NCI-H69 (cell line): ENCODE measurements around the gene C19orf33.

ENCODE experiments used
- DNase-seq: peaks from one replicate; lab custom pipeline; 2025; lab: John Stamatoyannopoulos, UW

Gene C19orf33

DNA sequence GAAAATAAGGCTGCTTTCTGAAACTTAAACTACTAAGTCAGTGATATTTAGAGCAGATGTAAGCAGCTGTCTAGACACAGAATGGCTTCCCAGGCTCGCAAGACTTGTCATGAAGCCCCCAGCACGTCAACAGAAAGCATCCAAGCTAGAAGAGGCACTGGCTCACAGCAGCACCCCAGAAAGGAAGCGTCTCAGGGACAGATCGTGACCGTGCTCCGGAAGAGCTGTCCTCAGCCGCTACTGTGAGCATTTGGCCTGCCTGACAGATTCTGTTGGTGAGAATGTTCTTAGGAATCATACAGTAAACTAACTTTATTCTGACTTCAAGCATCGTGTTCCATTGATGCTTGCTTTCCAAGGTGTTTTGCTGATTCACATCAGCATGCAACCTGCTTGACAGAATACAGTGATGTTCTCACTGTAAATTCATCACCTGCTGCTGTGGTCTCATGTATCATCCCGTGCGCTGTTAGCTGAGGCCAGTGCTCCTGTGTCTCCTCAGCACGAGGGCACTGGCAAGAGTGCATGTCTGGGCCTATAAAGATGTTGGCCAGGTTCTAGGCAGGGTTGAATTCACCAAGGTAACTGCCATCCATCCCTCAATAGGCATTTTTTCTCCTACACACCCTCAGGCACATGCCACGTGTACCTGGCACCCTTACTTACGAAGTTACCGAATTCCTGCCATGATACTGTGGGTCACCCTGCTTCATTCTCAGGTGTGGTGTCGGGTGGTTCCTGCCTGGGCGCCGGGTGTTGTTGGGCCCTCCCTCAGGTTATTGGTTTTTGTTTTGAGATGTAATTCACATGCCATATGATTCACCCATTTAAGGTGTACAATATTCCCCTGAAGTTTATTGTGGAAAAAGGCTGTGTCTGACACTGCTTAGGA is 23.8 kb upstream of the C19orf33 start:
- DNase-seq = no peak

DNA sequence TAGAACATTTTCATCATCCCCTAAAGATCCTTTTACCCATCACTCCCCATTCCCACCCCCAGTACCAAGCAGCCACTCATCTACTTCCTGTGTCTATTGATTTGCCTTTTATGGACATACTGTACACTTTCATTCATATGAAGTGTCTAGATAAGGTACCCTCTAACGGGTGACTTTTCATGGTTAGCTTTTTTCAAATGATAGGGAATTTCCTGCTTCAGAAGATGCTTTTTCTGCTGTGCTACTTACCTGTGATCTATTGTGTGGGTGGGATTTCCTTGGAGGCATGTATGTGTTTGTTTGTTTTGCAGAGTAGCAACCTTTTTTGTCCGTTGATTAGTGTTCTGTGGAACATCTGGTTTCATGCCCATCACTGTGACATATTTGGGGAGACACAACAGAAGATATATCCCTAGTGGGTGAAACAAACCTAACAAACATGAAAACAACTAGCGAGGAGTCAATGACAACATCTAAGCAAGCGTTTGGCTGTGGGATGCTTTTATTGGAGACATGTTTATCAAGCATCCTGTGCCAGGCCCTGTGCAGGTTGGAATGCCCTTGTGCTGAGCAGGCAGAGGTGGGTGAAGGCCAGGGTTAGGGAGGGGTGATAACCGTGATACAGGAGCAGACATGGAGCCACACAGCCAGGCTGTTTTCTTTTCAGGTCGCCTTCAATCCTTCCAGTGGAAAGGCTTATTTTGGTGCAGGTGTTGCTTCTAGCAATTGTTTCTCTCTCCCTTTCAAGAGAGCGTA is 22.1 kb upstream of the C19orf33 start:
- no peak for DNase-seq

DNA sequence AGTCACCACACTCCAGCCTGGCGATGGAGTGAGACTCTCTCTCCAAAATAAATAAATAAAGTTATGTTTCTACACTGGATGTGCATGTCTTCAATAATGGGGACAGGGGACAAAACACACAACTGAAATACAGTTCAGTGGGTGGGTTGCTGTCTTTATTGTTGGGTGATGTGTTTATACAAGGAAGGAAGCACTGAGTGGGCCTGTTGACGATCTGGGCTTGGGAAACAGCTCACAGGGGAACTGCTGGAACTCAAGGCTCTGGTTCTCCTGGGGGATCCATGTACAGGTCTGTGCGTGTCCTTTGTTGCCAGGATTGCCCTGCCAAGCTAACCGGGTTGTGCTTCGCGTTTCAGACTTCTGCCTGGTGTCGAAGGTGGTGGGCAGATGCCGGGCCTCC is 20.8 kb upstream of the C19orf33 start:
- no peak for DNase-seq

GRCh38 chr19:38284422-38284821 is 19.6 kb upstream of the C19orf33 start:
- DNase-seq = no peak

DNA sequence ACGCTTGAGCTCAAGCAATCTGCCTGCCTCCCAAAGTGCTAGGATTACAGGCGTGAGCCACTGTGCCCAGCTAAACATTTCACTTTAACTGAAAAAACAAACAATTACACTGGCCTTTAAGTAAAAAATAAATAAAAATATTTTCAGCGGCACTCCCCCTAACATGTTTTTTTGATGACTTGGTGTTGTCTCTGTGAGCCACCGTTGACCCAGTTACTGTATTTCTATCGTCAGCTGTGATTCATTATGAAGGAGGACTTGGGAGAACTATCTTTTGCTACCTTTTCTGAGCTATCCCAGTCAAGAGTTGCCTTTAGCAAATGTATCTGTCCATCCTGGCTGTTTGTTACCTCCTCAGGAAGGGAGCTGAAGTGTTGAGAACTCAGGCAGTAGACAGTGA is 18.5 kb upstream of the C19orf33 start:
- no peak for DNase-seq

DNA sequence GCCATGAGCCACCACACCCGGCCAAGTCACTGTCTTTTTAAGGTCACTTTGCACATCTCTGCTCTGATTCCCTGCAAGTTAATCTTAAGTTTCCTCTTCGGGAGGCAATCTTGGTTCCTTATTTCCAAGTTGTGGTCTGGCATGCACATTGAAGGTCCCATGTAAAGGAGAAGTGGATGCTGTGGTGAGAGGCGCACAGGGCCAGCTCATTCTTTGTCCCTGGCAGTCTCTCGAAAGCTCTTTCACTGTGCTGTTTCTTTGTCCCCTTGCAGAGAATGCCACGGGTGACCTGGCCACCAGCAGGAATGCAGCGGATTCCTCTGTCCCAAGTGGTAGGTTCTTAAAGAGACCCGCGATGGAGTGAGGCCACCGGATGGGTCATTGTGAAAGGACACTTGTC is 16.4 kb upstream of the C19orf33 start:
- DNase-seq = no peak

- DNase-seq = no peak
Observed at GRCh38 chr19:38288123-38288855, 15.8 kb upstream of the C19orf33 start.

DNA sequence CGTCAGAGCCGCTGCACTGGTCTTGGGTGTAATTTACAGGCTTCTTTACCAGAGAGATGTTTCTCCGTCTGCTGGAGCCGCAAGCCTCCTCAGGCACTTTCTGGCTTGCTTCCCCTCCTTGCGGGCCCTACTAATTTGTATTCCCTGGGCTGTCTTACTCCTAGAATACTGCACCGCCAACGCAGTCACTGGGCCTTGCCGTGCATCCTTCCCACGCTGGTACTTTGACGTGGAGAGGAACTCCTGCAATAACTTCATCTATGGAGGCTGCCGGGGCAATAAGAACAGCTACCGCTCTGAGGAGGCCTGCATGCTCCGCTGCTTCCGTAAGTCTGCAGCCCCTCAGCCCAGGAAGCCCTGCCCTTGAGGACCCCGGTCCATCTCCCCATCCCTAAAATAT is 14.1 kb upstream of the C19orf33 start:
- no peak for DNase-seq

- DNase-seq = no peak
Observed at GRCh38 chr19:38290631-38291147, 13.4 kb upstream of the C19orf33 start.

- no peak for DNase-seq
Observed at GRCh38 chr19:38291855-38292254, 12.2 kb upstream of the C19orf33 start.

DNA sequence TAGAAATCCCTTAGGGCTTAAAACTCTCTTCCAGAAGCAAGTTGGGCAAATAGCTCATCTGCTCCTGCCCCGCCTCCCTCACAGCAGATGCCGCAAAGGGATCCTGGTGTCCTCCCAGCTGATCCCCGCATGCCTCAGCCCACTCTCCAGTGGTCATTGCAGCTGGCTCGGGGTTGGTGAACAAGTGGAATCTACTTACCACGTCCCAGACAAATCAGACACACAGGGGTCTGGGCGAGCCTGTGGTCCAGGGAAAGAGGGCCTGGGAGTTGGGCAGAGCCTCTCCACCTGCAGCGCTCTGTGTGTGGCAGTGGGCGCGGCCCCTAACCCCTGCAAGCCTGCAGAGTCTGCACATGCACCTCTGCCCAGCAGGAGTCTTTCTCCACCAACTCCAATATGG is 10.8 kb upstream of the C19orf33 start:
- DNase-seq = no peak

- no peak for DNase-seq
Observed at GRCh38 chr19:38294090-38294489, 10.0 kb upstream of the C19orf33 start.

- DNase-seq = peak; percentile 52
Observed at GRCh38 chr19:38298821-38299680, 5.0 kb upstream of the C19orf33 start.

GRCh38 chr19:38304352-38304865 is 358 bp downstream of the C19orf33 start:
- DNase-seq = no peak

GRCh38 chr19:38304866-38305429 is 897 bp downstream of the C19orf33 start:
- DNase-seq = peak; percentile 97

- DNase-seq = no peak
Observed at GRCh38 chr19:38306236-38306635, 2.2 kb downstream of the C19orf33 start.

DNA sequence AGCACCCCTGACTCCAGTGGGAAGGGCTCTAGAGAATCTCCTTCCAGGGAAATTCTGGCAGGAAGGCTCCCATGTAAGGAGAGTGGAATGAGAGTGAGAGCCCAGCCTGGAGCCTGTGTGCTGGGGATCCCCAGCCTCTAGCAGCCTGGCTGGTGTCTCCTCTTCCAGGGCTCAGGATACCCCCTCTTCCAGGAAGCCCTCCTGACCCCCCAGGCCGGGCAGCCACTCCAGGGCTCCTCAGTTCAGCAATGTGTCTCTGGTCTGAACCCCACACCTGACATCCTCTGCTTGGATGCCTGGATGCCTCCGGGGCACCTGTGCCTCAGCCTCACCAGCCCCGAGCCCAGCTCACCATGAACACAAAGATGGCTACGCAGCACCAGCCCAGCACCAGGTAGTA is 3.0 kb downstream of the C19orf33 start:
- DNase-seq = no peak

GRCh38 chr19:38307597-38307996 is 3.5 kb downstream of the C19orf33 start:
- no peak for DNase-seq

DNA sequence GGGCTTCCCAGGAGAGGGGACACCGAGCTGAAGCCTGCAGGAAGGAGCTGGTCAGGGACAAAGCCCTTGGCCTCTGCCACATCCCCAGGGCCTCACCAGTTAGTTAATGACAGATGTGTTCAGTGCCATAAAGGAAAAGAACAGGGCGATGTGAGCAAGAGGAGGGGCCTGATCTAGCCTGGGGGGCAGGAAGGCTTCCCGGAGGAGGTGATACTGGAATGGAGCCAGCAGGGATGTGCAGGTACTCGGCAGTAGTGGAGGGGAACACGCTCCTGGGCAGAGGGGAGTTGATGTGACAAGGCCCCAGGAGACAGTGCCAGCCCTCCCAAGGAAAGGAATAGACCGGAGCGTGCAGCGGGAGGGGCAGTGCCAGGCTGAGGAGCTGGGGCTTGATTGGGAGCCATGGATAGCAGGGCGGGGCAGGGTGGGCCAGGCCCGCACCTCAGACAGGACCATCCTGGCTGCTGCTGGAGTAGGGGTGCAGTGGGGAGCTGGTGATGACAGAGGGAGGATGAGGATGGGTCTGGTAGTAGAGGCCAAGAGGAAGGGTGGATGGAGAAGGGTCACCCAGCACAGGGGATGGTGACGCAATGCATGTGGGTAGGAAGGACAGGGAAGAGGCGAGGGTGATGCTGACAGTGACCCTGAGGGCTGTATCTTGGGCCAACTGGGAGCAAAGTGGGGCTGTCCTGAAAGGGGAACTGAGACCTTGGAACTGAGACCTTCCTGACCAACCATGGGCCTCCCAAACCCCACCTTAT is 4.1 kb downstream of the C19orf33 start:
- DNase-seq = no peak
